Measurements from ENCODE around the gene WDR6. TPM values are rescaled to one million over a fixed set of nuclear protein-coding genes. Genes with fewer than 3 reads are reported as not detected.

Gene WDR6
- total RNA-seq, 2 experiments from 2014 or later = 141 to 142 TPM

- ChIA-PET CTCF (interaction anchor here (1.0 to 6.8 kb wide), 8 partner anchors 10 to 86 kb away, joined by 3 to 66 read pairs (median 4); partner anchors contain the start of genes DALRD3, IMPDH2, NDUFAF3 and P4HTM), POLR2A (interaction anchor here (0.7 to 4.4 kb wide), 10 partner anchors 10 to 109 kb away, joined by 3 to 90 read pairs (median 6); partner anchors contain the start of genes ARIH2, DALRD3, IMPDH2 and NDUFAF3)
Observed at GRCh38 chr3:49007771-49008528, 759 bp downstream of the WDR6 start.

- POLR2A ChIA-PET = interaction anchor here (0.6 to 4.4 kb wide), 4 partner anchors 12 to 572 kb away, joined by 3 to 90 read pairs (median 20); partner anchors contain the start of genes ARIH2, DALRD3, NDUFAF3 and P4HTM
- CTCF ChIA-PET = interaction anchor here (1.7 to 6.8 kb wide), 3 partner anchors 10 to 19 kb away, joined by 3 to 66 read pairs (median 47); partner anchors contain the start of genes DALRD3, NDUFAF3 and P4HTM
Observed at GRCh38 chr3:49008627-49009026, 1.4 kb downstream of the WDR6 start.

- CTCF ChIA-PET = interaction anchor here (3.9 to 6.8 kb wide), 2 partner anchors 10 to 20 kb away, joined by 47 to 66 read pairs; partner anchors contain the start of genes DALRD3, NDUFAF3 and P4HTM
Observed at GRCh38 chr3:49009396-49009795, 2.2 kb downstream of the WDR6 start.

GRCh38 chr3:49012441-49013017 lies 5.3 kb downstream of the WDR6 start:
- ChIA-PET POLR2A (interaction anchor here (1.0 to 1.3 kb wide), 2 partner anchors 9 to 16 kb away, joined by 3 read pairs; partner anchors contain the start of gene NDUFAF3), CTCF (interaction anchor here (6.8 kb wide), 1 partner anchor 7 kb away, joined by 66 read pairs; the partner anchor contains the start of genes DALRD3 and NDUFAF3)

More at GRCh38 chr3:49009396-49009795, 2.2 kb downstream of the WDR6 start:
- POLR2A ChIA-PET = interaction anchor here (0.7 to 4.4 kb wide), 2 partner anchors 11 kb away, joined by 3 to 90 read pairs; partner anchors contain the start of genes DALRD3 and NDUFAF3

GRCh38 chr3:49013113-49013737 lies 6.0 kb downstream of the WDR6 start:
- POLR2A ChIA-PET = interaction anchor here (1.0 kb wide), 1 partner anchor 8 kb away, joined by 3 read pairs; the partner anchor contains the start of gene NDUFAF3
- CTCF ChIA-PET = interaction anchor here (0.5 kb wide), 1 partner anchor 75 kb away, joined by 3 read pairs; no protein-coding TSS in a partner anchor

GRCh38 chr3:49013738-49014660 lies 6.8 kb downstream of the WDR6 start:
- CTCF ChIA-PET = interaction anchor here (0.5 to 1.3 kb wide), 3 partner anchors 12 to 74 kb away, joined by 3 to 4 read pairs (median 3); no protein-coding TSS in a partner anchor
- POLR2A ChIA-PET = no interaction called here

- ChIA-PET POLR2A (no interaction called here), CTCF (interaction anchor here (0.9 to 1.3 kb wide), 2 partner anchors 14 to 27 kb away, joined by 3 to 4 read pairs; no protein-coding TSS in a partner anchor)
Observed at GRCh38 chr3:49015072-49015471, 7.9 kb downstream of the WDR6 start.

- POLR2A ChIA-PET = interaction anchor here (1.2 kb wide), 1 partner anchor 26 kb away, joined by 3 read pairs; the partner anchor contains the start of gene P4HTM
Observed at GRCh38 chr3:49015765-49016164, 8.6 kb downstream of the WDR6 start.

GRCh38 chr3:49016414-49017228 lies 9.4 kb downstream of the WDR6 start:
- ChIA-PET POLR2A (interaction anchor here (0.6 to 8.8 kb wide), 5 partner anchors 9 to 308 kb away, joined by 3 to 90 read pairs (median 3); partner anchors contain the start of genes IMPDH2, P4HTM and WDR6), CTCF (interaction anchor here (7.6 to 7.7 kb wide), 2 partner anchors 7 to 27 kb away, joined by 63 to 66 read pairs; partner anchors contain the start of genes P4HTM and WDR6)

More at GRCh38 chr3:49015765-49016164, 8.6 kb downstream of the WDR6 start:
- CTCF ChIA-PET = no interaction called here

- ChIA-PET CTCF (interaction anchor here (1.6 to 7.7 kb wide), 4 partner anchors 8 to 28 kb away, joined by 3 to 66 read pairs (median 33); partner anchors contain the start of genes IMPDH2, P4HTM and WDR6), POLR2A (interaction anchor here (0.6 to 8.8 kb wide), 4 partner anchors 10 to 309 kb away, joined by 3 to 90 read pairs (median 4); partner anchors contain the start of genes IMPDH2 and WDR6)
Observed at GRCh38 chr3:49017229-49017970, 10.2 kb downstream of the WDR6 start.

- CTCF ChIA-PET = interaction anchor here (1.6 to 7.7 kb wide), 4 partner anchors 9 to 29 kb away, joined by 3 to 66 read pairs (median 33); partner anchors contain the start of genes IMPDH2, P4HTM and WDR6
Observed at GRCh38 chr3:49017971-49018706, 10.9 kb downstream of the WDR6 start, which contains the start of gene DALRD3. Gene DALRD3 (minus strand): TSS chr3:49018580. CDS start chr3:49018564, 16 bp downstream.

GRCh38 chr3:49018707-49019006 lies 11.5 kb downstream of the WDR6 start:
- ChIA-PET POLR2A (interaction anchor here (8.8 kb wide), 1 partner anchor 11 kb away, joined by 90 read pairs; the partner anchor contains the start of gene WDR6), CTCF (interaction anchor here (1.6 to 7.7 kb wide), 4 partner anchors 9 to 29 kb away, joined by 3 to 66 read pairs (median 33); partner anchors contain the start of genes IMPDH2, P4HTM and WDR6)

More at GRCh38 chr3:49017971-49018706, 10.9 kb downstream of the WDR6 start, which contains the start of gene DALRD3:
- POLR2A ChIA-PET = interaction anchor here (0.9 to 8.8 kb wide), 2 partner anchors 10 to 29 kb away, joined by 3 to 90 read pairs; partner anchors contain the start of gene WDR6

GRCh38 chr3:49019941-49020329 lies 12.7 kb downstream of the WDR6 start:
- POLR2A ChIA-PET = interaction anchor here (1.0 to 8.8 kb wide), 3 partner anchors 9 to 101 kb away, joined by 3 to 90 read pairs (median 14); partner anchors contain the start of genes ARIH2, IMPDH2 and WDR6
- CTCF ChIA-PET = interaction anchor here (0.7 to 7.7 kb wide), 6 partner anchors 9 to 101 kb away, joined by 3 to 66 read pairs (median 7); partner anchors contain the start of genes IMPDH2, P4HTM, QRICH1 and USP19
